Measurements from ENCODE around the gene SYPL1.

The SYPL1 gene

DNA sequence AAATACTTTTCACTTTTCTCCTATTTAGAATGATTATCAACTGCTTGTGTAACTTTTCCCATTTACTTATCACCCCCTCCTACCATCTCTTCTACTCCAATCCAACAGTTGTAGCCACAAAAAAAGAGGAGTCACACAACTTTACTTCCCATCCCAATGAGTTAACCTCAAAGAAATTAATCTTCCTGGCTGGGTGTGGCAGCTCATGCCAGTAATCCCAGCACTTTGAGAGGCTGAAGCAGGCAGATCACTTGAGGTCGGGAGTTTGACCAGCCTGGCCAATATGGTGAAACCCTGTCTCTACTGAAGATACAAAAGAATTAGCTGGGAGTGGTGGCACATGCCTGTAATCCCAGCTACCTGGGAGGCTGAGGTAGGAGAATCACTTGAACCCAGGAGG is 19.9 kb downstream of the SYPL1 start:
- no peak for DNase-seq (ENCODE audit: low spot score)

GRCh38 chr7:106089647-106090046 is 22.5 kb downstream of the SYPL1 start:
- no peak for DNase-seq (ENCODE audit: low spot score)

- no peak for DNase-seq (ENCODE audit: low spot score)
Measured at GRCh38 chr7:106088014-106088413, 24.1 kb downstream of the SYPL1 start.

- DNase-seq (ENCODE audit: low spot score), result no peak
Measured at GRCh38 chr7:106086062-106086461, 26.1 kb downstream of the SYPL1 start.

- no peak for DNase-seq (ENCODE audit: low spot score)
Measured at GRCh38 chr7:106085015-106085414, 27.1 kb downstream of the SYPL1 start.

DNA sequence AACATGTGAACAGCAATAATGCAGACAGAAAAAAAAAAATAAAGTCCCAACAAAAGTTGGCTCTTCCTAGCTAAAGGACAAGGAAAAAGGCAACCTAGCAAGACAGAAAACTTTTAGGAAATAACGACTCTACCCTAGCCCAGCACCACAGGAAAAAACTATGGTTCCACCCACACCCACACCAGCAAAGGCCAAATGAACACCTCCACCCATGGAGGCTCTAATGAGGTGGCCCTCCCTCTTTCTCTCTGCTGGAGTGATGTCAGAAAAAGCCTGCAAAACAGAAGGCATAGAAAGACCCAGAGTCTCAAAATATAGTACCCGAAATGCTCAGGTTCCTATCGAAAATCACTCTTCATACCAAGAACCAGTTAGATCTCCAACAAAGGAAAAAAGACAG is 28.4 kb downstream of the SYPL1 start:
- no peak for DNase-seq (ENCODE audit: low spot score)

DNA sequence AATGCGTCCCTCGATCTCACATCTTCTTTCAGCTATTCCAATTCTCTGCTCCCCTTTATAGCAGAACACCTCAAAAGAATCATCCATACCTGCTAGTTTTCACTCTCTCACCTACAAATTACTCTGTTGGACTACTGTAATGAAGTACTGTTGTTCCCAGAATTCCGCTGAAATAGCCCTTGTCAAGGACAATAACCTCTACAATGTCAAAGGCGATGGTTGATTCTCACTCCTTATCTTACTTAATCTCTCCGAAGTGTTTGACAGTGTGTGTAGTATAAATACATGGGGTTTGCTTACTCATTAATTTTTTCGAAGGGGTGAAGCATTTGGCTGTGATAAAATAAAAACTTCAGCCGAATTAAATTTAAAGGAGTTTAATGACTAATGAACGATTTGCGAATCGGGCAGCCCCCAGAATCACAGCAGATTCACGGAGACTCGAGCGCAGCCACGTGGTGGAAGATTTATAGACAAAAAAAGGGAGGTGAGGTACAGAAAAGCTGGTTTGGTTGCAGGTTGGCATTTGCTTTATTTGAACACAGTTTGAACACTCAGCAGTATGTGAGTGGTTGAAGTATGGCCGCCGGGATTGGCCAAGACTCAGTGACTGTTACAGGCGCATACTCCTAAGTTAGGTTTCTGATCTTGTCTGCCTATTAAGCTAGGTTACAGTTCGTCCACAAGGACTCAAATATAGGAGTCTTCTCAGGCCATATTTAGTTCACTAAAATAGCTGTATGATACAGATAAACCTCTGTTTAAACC is 29.8 kb downstream of the SYPL1 start:
- no peak for DNase-seq (ENCODE audit: low spot score)

GRCh38 chr7:106080300-106080987 is 31.7 kb downstream of the SYPL1 start:
- DNase-seq (ENCODE audit: low spot score), result no peak

DNA sequence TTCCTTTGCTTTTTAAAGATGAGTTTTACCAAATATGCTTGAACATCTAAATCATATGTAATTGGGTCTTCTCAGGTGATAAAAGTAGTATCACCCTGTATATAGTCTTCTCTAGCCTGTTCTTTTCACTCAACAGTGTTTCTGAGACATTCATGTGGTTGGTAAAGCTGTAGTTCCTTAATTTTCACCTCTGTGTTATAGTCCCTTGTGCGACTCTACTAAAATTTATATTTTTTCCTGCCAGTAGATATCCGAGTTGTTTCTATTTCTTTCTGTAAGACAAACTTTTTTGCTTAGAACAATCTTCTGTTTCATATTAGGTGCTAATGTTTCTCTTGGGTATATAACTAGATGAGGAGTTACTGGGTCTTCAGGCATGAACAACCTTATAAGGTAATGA is 35.6 kb downstream of the SYPL1 start:
- DNase-seq (ENCODE audit: low spot score), result no peak

- peak; percentile 47 for DNase-seq (ENCODE audit: low spot score)
Measured at GRCh38 chr7:106075937-106076336, 36.2 kb downstream of the SYPL1 start.

GRCh38 chr7:106074257-106074656 is 37.9 kb downstream of the SYPL1 start:
- DNase-seq (ENCODE audit: low spot score), result no peak

GRCh38 chr7:106073701-106074100 is 38.4 kb downstream of the SYPL1 start:
- DNase-seq (ENCODE audit: low spot score), result no peak

- no peak for DNase-seq (ENCODE audit: low spot score)
Measured at GRCh38 chr7:106072715-106073091, 39.4 kb downstream of the SYPL1 start.

GRCh38 chr7:106071999-106072714 is 40.0 kb downstream of the SYPL1 start:
- DNase-seq (ENCODE audit: low spot score), result no peak

GRCh38 chr7:106071356-106071998 is 40.6 kb downstream of the SYPL1 start:
- no peak for DNase-seq (ENCODE audit: low spot score)

DNA sequence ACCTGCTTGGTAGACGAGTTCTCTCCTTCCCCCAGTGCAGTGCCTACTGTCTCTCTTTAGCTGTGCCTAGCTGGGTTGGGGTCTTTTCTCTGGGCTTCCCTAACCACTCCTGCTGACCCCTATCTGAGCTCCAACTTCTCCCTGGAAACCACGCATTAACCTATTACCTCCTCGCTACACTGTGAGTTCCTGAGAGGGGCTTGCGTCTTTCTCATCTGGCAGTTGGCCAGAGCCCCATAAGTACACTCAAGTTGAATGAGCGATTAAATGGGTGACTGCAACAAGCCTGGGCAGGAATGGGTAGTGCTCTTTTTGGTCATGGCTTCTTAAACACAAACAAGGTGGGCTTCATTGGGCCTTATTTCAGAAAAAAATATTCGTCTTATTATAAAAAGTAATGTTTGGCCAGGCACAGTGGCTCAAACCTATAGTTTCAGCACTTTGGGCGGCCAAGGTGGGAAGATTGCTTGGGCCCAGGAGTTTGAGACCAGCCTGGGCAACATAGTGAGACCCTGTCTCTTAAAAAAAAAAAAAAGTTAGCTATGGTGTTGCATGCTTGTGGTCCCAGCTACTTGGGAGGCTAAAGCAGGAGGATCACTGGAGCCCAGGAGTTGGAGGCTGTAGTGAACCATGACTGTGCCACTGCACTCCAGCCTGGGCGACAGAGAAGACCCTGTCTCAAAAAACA is 41.4 kb downstream of the SYPL1 start:
- no peak for DNase-seq (ENCODE audit: low spot score)

- no peak for DNase-seq (ENCODE audit: low spot score)
Measured at GRCh38 chr7:106070201-106070551, 41.9 kb downstream of the SYPL1 start.

DNA sequence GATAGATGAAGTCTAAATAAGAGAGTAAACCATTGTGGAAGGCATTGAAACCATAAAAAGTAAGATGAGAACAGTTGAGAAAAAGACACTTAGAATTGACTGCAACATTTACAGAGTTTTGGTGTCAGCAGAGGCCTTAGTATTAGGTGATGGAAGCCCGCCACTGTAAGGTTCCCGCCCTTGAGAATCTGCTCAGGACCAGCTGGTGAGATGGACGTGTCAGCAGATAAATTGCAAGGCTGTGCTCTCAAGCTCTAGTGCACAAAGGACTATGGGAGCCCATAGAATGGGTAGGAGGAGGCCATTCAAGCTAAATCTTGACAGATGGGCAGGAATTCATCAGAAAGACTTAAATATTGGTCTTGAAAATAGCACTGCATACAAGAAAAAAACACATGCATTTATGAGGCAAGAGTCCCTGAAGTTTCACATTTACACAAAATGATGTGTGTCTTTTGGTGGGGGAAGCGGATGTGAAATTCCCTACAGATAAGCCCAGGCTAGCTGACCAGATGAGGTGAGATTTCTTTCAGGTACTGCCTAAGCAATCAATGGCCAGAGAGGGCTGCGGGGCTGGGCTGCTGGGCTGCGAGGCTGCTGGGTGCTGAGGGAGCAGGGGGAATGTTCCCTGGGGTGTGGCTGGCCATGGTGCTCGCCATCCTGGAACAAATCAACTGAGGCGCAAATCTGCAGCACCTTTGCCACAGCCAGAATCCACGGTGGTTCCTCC is 42.5 kb downstream of the SYPL1 start:
- no peak for DNase-seq (ENCODE audit: low spot score)

DNA sequence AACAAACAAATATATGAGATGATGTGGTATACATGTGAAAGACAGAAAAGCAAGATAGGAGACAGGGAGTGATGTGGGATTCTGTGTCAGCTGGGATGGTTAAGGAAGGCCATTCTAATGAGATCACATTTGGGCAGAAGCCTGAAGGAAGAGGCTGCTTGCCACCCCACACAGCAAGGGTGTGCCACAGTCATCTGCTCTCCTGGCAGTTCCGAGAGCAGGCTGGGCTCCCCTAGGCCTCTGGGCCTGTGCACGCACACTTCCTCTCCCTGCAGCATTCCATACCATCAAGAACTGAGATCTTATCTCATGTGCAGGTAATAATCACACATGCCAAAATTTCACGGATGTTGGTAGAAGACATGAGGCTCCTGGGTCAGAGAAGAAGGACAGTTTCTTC is 43.1 kb downstream of the SYPL1 start:
- no peak for DNase-seq (ENCODE audit: low spot score)

DNA sequence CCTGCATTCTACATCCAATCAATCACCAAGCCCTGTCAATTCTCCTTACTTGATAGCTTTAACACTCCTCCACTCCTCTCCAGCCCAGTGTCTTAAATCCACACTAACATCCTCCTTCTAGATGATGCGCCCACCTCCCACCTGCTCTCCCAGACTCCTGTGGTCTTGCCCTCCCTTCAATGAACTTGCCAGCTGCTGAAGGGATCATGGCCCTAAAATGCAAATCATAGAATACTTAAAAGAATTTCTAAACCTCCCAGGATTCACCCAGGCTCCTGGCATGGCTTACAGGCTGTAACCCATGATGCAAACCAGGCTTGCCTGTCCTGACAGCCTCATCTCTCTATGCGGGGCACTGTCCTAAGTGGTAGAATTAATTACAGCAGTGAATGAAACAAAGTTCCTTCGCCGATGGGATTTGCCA is 43.6 kb downstream of the SYPL1 start:
- DNase-seq (ENCODE audit: low spot score), result no peak

- DNase-seq (ENCODE audit: low spot score), result no peak
Measured at GRCh38 chr7:106067678-106068077, 44.4 kb downstream of the SYPL1 start.
